ENCODE results near the gene TRIP12. TPM values are rescaled to one million over a fixed set of nuclear protein-coding genes. Genes with fewer than 3 reads are reported as not detected.
"Not testable (repeated sequence)": the region's sequence is repeated elsewhere in the genome, so short reads cannot be mapped to it uniquely, and the experiment has no call there.

TRIP12 gene
- polyA plus RNA-seq, 1 of the 3 experiments (the other 2 are of a cell fraction): 30.3 TPM

DNA sequence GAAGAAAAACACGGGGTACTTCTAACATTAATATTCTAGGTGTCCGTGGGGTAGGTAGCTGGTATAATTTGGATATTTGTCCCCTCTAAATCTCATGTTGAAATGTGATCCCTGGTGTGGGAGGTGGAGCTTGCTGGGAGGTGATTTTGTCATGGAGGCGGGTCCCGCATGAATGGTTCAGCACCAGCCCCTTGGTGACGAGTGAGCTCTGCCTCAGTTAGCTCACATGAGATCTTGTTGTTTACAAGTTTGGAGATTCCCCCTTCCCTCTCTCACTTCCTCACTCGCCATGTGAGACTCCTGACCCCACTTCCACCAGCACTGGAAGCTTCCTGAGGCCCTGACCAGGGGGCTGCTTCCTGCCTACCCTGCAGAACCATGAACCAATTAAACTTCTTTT lies 172.0 kb downstream of the TRIP12 start (continued):
- TF ChIP-seq, protein P1, sequence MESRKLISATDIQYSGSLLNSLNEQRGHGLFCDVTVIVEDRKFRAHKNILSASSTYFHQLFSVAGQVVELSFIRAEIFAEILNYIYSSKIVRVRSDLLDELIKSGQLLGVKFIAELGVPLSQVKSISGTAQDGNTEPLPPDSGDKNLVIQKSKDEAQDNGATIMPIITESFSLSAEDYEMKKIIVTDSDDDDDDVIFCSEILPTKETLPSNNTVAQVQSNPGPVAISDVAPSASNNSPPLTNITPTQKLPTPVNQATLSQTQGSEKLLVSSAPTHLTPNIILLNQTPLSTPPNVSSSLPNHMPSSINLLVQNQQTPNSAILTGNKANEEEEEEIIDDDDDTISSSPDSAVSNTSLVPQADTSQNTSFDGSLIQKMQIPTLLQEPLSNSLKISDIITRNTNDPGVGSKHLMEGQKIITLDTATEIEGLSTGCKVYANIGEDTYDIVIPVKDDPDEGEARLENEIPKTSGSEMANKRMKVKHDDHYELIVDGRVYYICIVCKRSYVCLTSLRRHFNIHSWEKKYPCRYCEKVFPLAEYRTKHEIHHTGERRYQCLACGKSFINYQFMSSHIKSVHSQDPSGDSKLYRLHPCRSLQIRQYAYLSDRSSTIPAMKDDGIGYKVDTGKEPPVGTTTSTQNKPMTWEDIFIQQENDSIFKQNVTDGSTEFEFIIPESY (IDR thresholded peaks at IDR 0.05; ENCODE audit: borderline replicate concordance, low read depth): no peak
- TF ChIP-seq GATA2 (CRISPR knock-in tag; IDR thresholded peaks at IDR 0.05) (no peak), TEAD4 (IDR thresholded peaks at IDR 0.05; ENCODE audit: borderline replicate concordance, insufficient read depth) (no peak), JUND (IDR thresholded peaks at IDR 0.05) (no peak), NRF1 (IDR thresholded peaks at IDR 0.05; ENCODE audit: low read depth, low read length) (no peak), ELF1 (IDR thresholded peaks at IDR 0.05) (no peak), EP300 (IDR thresholded peaks at IDR 0.05; ENCODE audit: borderline replicate concordance in 1 of 2, low read depth in 1 of 2, low read length in 1 of 2) (no peak), MXI1 (IDR thresholded peaks at IDR 0.05; ENCODE audit: low read depth, low read length) (no peak), FOXJ3 (CRISPR knock-in tag; IDR thresholded peaks at IDR 0.05) (no peak)
- TF ChIP-seq, protein P2, sequence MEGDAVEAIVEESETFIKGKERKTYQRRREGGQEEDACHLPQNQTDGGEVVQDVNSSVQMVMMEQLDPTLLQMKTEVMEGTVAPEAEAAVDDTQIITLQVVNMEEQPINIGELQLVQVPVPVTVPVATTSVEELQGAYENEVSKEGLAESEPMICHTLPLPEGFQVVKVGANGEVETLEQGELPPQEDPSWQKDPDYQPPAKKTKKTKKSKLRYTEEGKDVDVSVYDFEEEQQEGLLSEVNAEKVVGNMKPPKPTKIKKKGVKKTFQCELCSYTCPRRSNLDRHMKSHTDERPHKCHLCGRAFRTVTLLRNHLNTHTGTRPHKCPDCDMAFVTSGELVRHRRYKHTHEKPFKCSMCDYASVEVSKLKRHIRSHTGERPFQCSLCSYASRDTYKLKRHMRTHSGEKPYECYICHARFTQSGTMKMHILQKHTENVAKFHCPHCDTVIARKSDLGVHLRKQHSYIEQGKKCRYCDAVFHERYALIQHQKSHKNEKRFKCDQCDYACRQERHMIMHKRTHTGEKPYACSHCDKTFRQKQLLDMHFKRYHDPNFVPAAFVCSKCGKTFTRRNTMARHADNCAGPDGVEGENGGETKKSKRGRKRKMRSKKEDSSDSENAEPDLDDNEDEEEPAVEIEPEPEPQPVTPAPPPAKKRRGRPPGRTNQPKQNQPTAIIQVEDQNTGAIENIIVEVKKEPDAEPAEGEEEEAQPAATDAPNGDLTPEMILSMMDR (IDR thresholded peaks at IDR 0.05): no peak
- TF ChIP-seq, protein P3, sequence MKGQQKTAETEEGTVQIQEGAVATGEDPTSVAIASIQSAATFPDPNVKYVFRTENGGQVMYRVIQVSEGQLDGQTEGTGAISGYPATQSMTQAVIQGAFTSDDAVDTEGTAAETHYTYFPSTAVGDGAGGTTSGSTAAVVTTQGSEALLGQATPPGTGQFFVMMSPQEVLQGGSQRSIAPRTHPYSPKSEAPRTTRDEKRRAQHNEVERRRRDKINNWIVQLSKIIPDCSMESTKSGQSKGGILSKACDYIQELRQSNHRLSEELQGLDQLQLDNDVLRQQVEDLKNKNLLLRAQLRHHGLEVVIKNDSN (IDR thresholded peaks at IDR 0.05; ENCODE audit: borderline replicate concordance, low read depth): no peak

DNA sequence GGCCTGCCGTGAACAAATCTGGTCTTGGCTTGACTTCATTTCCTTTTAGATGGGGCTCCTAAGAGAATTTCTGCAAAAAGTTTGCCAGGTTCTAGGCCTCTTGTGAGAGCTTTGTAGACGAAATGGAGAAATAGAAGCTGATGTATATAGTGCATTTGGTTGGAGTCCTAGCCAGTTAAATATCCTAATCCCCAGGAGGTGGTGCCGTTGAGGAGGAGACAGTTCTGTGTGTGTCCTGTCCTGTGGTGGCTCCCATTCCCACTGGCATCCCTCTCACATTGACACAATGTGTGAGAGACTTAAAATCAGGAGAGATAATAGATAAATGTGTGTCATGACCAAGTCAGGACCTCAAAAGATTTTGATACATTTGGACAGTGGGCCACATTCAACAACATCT lies 172.9 kb downstream of the TRIP12 start:
- 83% methylated on average over 3 of the region's 3 CpGs for WGBS (ENCODE audit: low lambda C conversion rate)
- no peak for DNase-seq
- no peaks in the 10 kb centered on the region for H3K79me2 ChIP-seq (ENCODE audit: insufficient read depth)
- ChIA-PET CTCF (no interaction called here), POLR2A (no interaction called here)
- H3F3A ChIP-seq (replicated peaks; ENCODE audit: insufficient read depth): no peaks in the 10 kb centered on the region
- no peak overlapping the region for H2AFZ ChIP-seq (ENCODE audit: low read depth)
- no peaks in the 10 kb centered on the region for H3K9me2 ChIP-seq
- no peak overlapping the region for H3K4me2 ChIP-seq
- no peaks in the 10 kb centered on the region; a peak in 1 of 4 replicates for H3K4me1 ChIP-seq (ENCODE audit: control insufficient read depth in 1 of 2, insufficient read depth in 2 of 2, low read depth in 1 of 2, low read length in 1 of 2)
- TF ChIP-seq SIN3A (IDR thresholded peaks at IDR 0.05; ENCODE audit: borderline replicate concordance, low read depth, low read length) (no peak), ELF1 (IDR thresholded peaks at IDR 0.05) (no peak), SMC3 (IDR thresholded peaks at IDR 0.05; ENCODE audit: low read depth, low read length) (no peak), TCF12 (IDR thresholded peaks at IDR 0.05) (no peak), RFX5 (IDR thresholded peaks at IDR 0.05; ENCODE audit: low read length) (no peak)
- TF ChIP-seq, protein P4, sequence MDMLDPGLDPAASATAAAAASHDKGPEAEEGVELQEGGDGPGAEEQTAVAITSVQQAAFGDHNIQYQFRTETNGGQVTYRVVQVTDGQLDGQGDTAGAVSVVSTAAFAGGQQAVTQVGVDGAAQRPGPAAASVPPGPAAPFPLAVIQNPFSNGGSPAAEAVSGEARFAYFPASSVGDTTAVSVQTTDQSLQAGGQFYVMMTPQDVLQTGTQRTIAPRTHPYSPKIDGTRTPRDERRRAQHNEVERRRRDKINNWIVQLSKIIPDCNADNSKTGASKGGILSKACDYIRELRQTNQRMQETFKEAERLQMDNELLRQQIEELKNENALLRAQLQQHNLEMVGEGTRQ (IDR thresholded peaks at IDR 0.05; ENCODE audit: borderline replicate concordance, low read depth, low read length): no peak
- TF ChIP-seq, protein P5, sequence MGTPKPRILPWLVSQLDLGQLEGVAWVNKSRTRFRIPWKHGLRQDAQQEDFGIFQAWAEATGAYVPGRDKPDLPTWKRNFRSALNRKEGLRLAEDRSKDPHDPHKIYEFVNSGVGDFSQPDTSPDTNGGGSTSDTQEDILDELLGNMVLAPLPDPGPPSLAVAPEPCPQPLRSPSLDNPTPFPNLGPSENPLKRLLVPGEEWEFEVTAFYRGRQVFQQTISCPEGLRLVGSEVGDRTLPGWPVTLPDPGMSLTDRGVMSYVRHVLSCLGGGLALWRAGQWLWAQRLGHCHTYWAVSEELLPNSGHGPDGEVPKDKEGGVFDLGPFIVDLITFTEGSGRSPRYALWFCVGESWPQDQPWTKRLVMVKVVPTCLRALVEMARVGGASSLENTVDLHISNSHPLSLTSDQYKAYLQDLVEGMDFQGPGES (IDR thresholded peaks at IDR 0.05; ENCODE audit: low read depth, low read length): no peak
- H4K20me1 ChIP-seq (ENCODE audit: insufficient read depth): no peaks in the 10 kb centered on the region
- H3K36me3 ChIP-seq (replicated peaks in 1 of 2; ENCODE audit: control insufficient read depth in 1 of 2, insufficient read depth in 2 of 2, low read length in 1 of 2): no peaks in the 10 kb centered on the region
- H3K27me3 ChIP-seq (ENCODE audit: insufficient read depth): no peaks in the 10 kb centered on the region
- no peak overlapping the region for H3K4me3 ChIP-seq (ENCODE audit: low read depth in 2 of 2, low read length in 1 of 2)
- peaks cover 6% of the 10 kb centered on the region; the same call in 1 of the 2 replicates for H3K9me3 ChIP-seq
- no peak overlapping the region for H3K9ac ChIP-seq
- H3K27ac ChIP-seq (ENCODE audit: low read depth in 2 of 2, low read length in 1 of 2): no peak overlapping the region

DNA sequence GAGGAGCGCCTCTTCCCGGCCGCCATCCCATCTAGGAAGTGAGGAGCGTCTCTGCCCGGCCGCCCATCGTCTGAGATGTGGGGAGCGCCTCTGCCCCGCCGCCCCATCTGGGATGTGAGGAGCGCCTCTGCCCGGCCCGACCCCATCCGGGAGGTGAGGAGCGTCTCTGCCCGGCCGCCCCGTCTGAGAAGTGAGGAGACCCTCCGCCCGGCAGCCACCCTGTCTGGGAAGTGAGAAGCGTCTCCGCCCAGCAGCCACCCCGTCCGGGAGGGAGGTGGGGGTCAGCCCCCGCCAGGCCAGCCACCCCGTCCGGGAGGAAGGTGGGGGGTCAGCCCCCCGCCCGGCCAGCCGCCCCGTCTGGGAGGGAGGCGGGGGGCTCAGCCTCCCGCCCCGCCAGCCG lies 179.1 kb downstream of the TRIP12 start:
- H3K79me2 ChIP-seq (ENCODE audit: insufficient read depth); H3F3A ChIP-seq (replicated peaks; ENCODE audit: insufficient read depth); H3K36me3 ChIP-seq (replicated peaks in 1 of 2; ENCODE audit: control insufficient read depth in 1 of 2, insufficient read depth in 2 of 2, low read length in 1 of 2); H3K27ac ChIP-seq (ENCODE audit: low read depth in 2 of 2, low read length in 1 of 2); H2AFZ ChIP-seq (ENCODE audit: low read depth); H3K4me3 ChIP-seq (ENCODE audit: low read depth in 2 of 2, low read length in 1 of 2); H3K9me2 ChIP-seq; POLR2A ChIA-PET; H3K4me2 ChIP-seq; H3K9ac ChIP-seq; H3K27me3 ChIP-seq (ENCODE audit: insufficient read depth); H4K20me1 ChIP-seq (ENCODE audit: insufficient read depth); DNase-seq; H3K9me3 ChIP-seq; H3K4me1 ChIP-seq (ENCODE audit: control insufficient read depth in 1 of 2, insufficient read depth in 2 of 2, low read depth in 1 of 2, low read length in 1 of 2); CTCF ChIA-PET: not testable (repeated sequence)
- no CpG with 5 or more reads among the region's 35 CpGs for WGBS (ENCODE audit: low lambda C conversion rate)

All from SK-N-SH (cell line).